Endodermal cell (in vitro differentiated cells): Measurements from ENCODE around the gene ABLIM2. TPM values are rescaled to one million over a fixed set of nuclear protein-coding genes. Genes with fewer than 3 reads are reported as not detected.

Experiments used
- DNase-seq: peaks from one replicate; pipeline ENCODE4 v3.0.0-alpha.2; 2017
- H3K27ac ChIP-seq: 2 replicates; pipeline ENCODE4 v1.5.1; 2013; ENCODE audit warnings: mild to moderate bottlenecking, low read depth, low read length, moderate library complexity
- H3K27me3 ChIP-seq: 2 replicates; pipeline ENCODE4 v1.6.1; 2013; ENCODE audit warnings: mild to moderate bottlenecking, low read length, moderate library complexity; ENCODE audit not compliant: insufficient read depth, control insufficient read depth, poor library complexity, severe bottlenecking
- H3K36me3 ChIP-seq: 2 replicates; pipeline ENCODE4 v1.7.0; 2013; ENCODE audit warnings: mild to moderate bottlenecking, low read length, moderate library complexity; ENCODE audit not compliant: control insufficient read depth, insufficient read depth
- H3K4me1 ChIP-seq: one replicate; pipeline ENCODE4 v1.7.0; 2013; ENCODE audit warnings: low read length; ENCODE audit not compliant: control insufficient read depth, insufficient read depth
- H3K4me3 ChIP-seq: 2 replicates; pipeline ENCODE4 v1.5.1; 2013; ENCODE audit warnings: mild to moderate bottlenecking, low read length, moderate library complexity
- H3K9ac ChIP-seq: 2 replicates; pipeline ENCODE4 v1.6.1; 2013; ENCODE audit warnings: mild to moderate bottlenecking, low read length, moderate library complexity; ENCODE audit not compliant: poor library complexity, severe bottlenecking; ENCODE audit errors: extremely low read depth
- H3K9me3 ChIP-seq: 2 replicates; pipeline ENCODE4 v1.6.1; 2013; ENCODE audit warnings: mild to moderate bottlenecking, low read length, moderate library complexity; ENCODE audit not compliant: control insufficient read depth
- H3K27ac Mint-ChIP-seq: 2 replicates; pipeline ENCODE4 v1.8.0; 2020; ENCODE audit warnings: mixed read lengths
- H3K27me3 Mint-ChIP-seq: 2 replicates; pipeline ENCODE4 v1.8.0; 2021; ENCODE audit warnings: mild to moderate bottlenecking, mixed read lengths; ENCODE audit not compliant: insufficient read depth
- H3K36me3 Mint-ChIP-seq: 2 replicates; pipeline ENCODE4 v1.8.0; 2020; ENCODE audit warnings: low read depth, mixed read lengths
- H3K4me1 Mint-ChIP-seq: 2 replicates; pipeline ENCODE4 v1.8.0; 2020; ENCODE audit warnings: mixed read lengths
- H3K4me3 Mint-ChIP-seq: 2 replicates; pipeline ENCODE4 v1.8.0; 2020; ENCODE audit warnings: mild to moderate bottlenecking, moderate library complexity, mixed read lengths
- H3K9me3 Mint-ChIP-seq: 2 replicates; pipeline ENCODE4 v1.8.0; 2020; ENCODE audit warnings: mild to moderate bottlenecking, mixed read lengths
- CTCF ChIP-seq: fragments of 200-600 bp; sonication (generic); conservative IDR thresholded peaks from 2 replicates; pipeline ENCODE4 v1.5.0; 2021; ENCODE audit warnings: antibody characterized with exemption, mild to moderate bottlenecking
- WGBS, 2 experiments: methylation state at CpG; one replicate each; pipeline versions ENCODE4 v1.1.5 to v1.1.7; 2013; ENCODE audit warnings: missing lambda C conversion rate in 2 of 2, mixed read lengths in 1 of 2; ENCODE audit not compliant: insufficient coverage in 1 of 2, insufficient read length in 1 of 2; 5-methylcytosine and 5-hydroxymethylcytosine counted together
- total RNA-seq, 2 donors: library from RNA; stranded (reverse); fragmentation: NEBNext Ultra II Directional in 1 of 2; extraction: Animal tissue kit (Norgen Biotek cat#: 25700) in 1 of 2; gene quantifications; 2 replicates in 1 of 2; 3 replicates in 1 of 2; pipeline ENCODE4 v1.2.1, GENCODE V29; 2021

The ABLIM2 gene
- total RNA-seq, 2 donors from 2014 or later: 0.35 to 1.6 TPM

GRCh38 chr4:7976634-7977033 lies 182.0 kb downstream of the ABLIM2 start:
- TF ChIP-seq CTCF: no peak
- no peak overlapping the region for H3K4me3 Mint-ChIP-seq
- H3K4me1 Mint-ChIP-seq: peaks cover 20% of the 10 kb centered on the region
- Histone ChIP-seq H3K27ac (no peak overlapping the region), H3K4me1 (peaks cover 6% of the 10 kb centered on the region), H3K9me3 (no peaks in the 10 kb centered on the region), H3K9ac (no peak overlapping the region), H3K36me3 (no peaks in the 10 kb centered on the region), H3K4me3 (no peak overlapping the region), H3K27me3 (no peaks in the 10 kb centered on the region)
- no peaks in the 10 kb centered on the region for H3K27me3 Mint-ChIP-seq
- no peaks in the 10 kb centered on the region for H3K36me3 Mint-ChIP-seq
- 82 to 96% methylated on average over 5 of the region's 5 CpGs for WGBS, 2 experiments
- no peak overlapping the region for H3K27ac Mint-ChIP-seq
- DNase-seq: no peak
- peaks cover 9% of the 10 kb centered on the region for H3K9me3 Mint-ChIP-seq

- Histone ChIP-seq H3K27ac (no peak overlapping the region), H3K4me3 (no peak overlapping the region), H3K9me3 (no peaks in the 10 kb centered on the region), H3K36me3 (no peaks in the 10 kb centered on the region), H3K4me1 (peaks cover 6% of the 10 kb centered on the region), H3K27me3 (no peaks in the 10 kb centered on the region), H3K9ac (no peak overlapping the region)
- H3K27me3 Mint-ChIP-seq: no peaks in the 10 kb centered on the region
- no peak overlapping the region for H3K27ac Mint-ChIP-seq
- H3K4me3 Mint-ChIP-seq: no peak overlapping the region
- no peaks in the 10 kb centered on the region for H3K36me3 Mint-ChIP-seq
- 94 to 98% methylated on average over 4 to 7 of the region's 7 CpGs for WGBS, 2 experiments
- no peak for DNase-seq
- no peak for TF ChIP-seq CTCF
- H3K4me1 Mint-ChIP-seq: peaks cover 20% of the 10 kb centered on the region
- peaks cover 4% of the 10 kb centered on the region for H3K9me3 Mint-ChIP-seq
Observed at GRCh38 chr4:7976025-7976424, 182.6 kb downstream of the ABLIM2 start.

- peaks cover 29% of the 10 kb centered on the region for H3K4me1 Mint-ChIP-seq
- peaks cover 6% of the 10 kb centered on the region for H3K4me1 ChIP-seq
- no peaks in the 10 kb centered on the region for H3K27me3 ChIP-seq
- no peaks in the 10 kb centered on the region for H3K36me3 Mint-ChIP-seq
- 100% methylated on average over 1 of the region's 1 CpG for WGBS, 2 experiments
- H3K27ac ChIP-seq: no peak overlapping the region
- no peaks in the 10 kb centered on the region for H3K36me3 ChIP-seq
- TF ChIP-seq CTCF: no peak
- H3K9ac ChIP-seq: no peak overlapping the region
- H3K27ac Mint-ChIP-seq: no peak overlapping the region
- no peak overlapping the region for H3K4me3 Mint-ChIP-seq
- no peak for DNase-seq
- no peaks in the 10 kb centered on the region for H3K9me3 ChIP-seq
- H3K4me3 ChIP-seq: no peak overlapping the region
- no peaks in the 10 kb centered on the region for H3K27me3 Mint-ChIP-seq
- H3K9me3 Mint-ChIP-seq: peaks cover 3% of the 10 kb centered on the region
Observed at GRCh38 chr4:7974425-7974824, 184.2 kb downstream of the ABLIM2 start.
